Endodermal cell (in vitro differentiated cells): Measurements from ENCODE around the gene NLK. TPM values are rescaled to one million over a fixed set of nuclear protein-coding genes. Genes with fewer than 3 reads are reported as not detected.

ENCODE experiments used
- DNase-seq: peaks from one replicate; pipeline ENCODE4 v3.0.0-alpha.2; 2017
- H3K27ac ChIP-seq: 2 replicates; pipeline ENCODE4 v1.5.1; 2013; ENCODE audit warnings: mild to moderate bottlenecking, low read depth, low read length, moderate library complexity
- H3K27me3 ChIP-seq: 2 replicates; pipeline ENCODE4 v1.6.1; 2013; ENCODE audit warnings: mild to moderate bottlenecking, low read length, moderate library complexity; ENCODE audit not compliant: insufficient read depth, control insufficient read depth, poor library complexity, severe bottlenecking
- H3K36me3 ChIP-seq: 2 replicates; pipeline ENCODE4 v1.7.0; 2013; ENCODE audit warnings: mild to moderate bottlenecking, low read length, moderate library complexity; ENCODE audit not compliant: control insufficient read depth, insufficient read depth
- H3K4me1 ChIP-seq: one replicate; pipeline ENCODE4 v1.7.0; 2013; ENCODE audit warnings: low read length; ENCODE audit not compliant: control insufficient read depth, insufficient read depth
- H3K4me3 ChIP-seq: 2 replicates; pipeline ENCODE4 v1.5.1; 2013; ENCODE audit warnings: mild to moderate bottlenecking, low read length, moderate library complexity
- H3K9ac ChIP-seq: 2 replicates; pipeline ENCODE4 v1.6.1; 2013; ENCODE audit warnings: mild to moderate bottlenecking, low read length, moderate library complexity; ENCODE audit not compliant: poor library complexity, severe bottlenecking; ENCODE audit errors: extremely low read depth
- H3K9me3 ChIP-seq: 2 replicates; pipeline ENCODE4 v1.6.1; 2013; ENCODE audit warnings: mild to moderate bottlenecking, low read length, moderate library complexity; ENCODE audit not compliant: control insufficient read depth
- H3K27ac Mint-ChIP-seq: 2 replicates; pipeline ENCODE4 v1.8.0; 2020; ENCODE audit warnings: mixed read lengths
- H3K27me3 Mint-ChIP-seq: 2 replicates; pipeline ENCODE4 v1.8.0; 2021; ENCODE audit warnings: mild to moderate bottlenecking, mixed read lengths; ENCODE audit not compliant: insufficient read depth
- H3K36me3 Mint-ChIP-seq: 2 replicates; pipeline ENCODE4 v1.8.0; 2020; ENCODE audit warnings: low read depth, mixed read lengths
- H3K4me1 Mint-ChIP-seq: 2 replicates; pipeline ENCODE4 v1.8.0; 2020; ENCODE audit warnings: mixed read lengths
- H3K4me3 Mint-ChIP-seq: 2 replicates; pipeline ENCODE4 v1.8.0; 2020; ENCODE audit warnings: mild to moderate bottlenecking, moderate library complexity, mixed read lengths
- H3K9me3 Mint-ChIP-seq: 2 replicates; pipeline ENCODE4 v1.8.0; 2020; ENCODE audit warnings: mild to moderate bottlenecking, mixed read lengths
- CTCF ChIP-seq: fragments of 200-600 bp; sonication (generic); conservative IDR thresholded peaks from 2 replicates; pipeline ENCODE4 v1.5.0; 2021; ENCODE audit warnings: antibody characterized with exemption, mild to moderate bottlenecking
- WGBS, 2 experiments: methylation state at CpG; one replicate each; pipeline versions ENCODE4 v1.1.5 to v1.1.7; 2013; ENCODE audit warnings: missing lambda C conversion rate in 2 of 2, mixed read lengths in 1 of 2; ENCODE audit not compliant: insufficient coverage in 1 of 2, insufficient read length in 1 of 2; 5-methylcytosine and 5-hydroxymethylcytosine counted together
- total RNA-seq, 2 donors: library from RNA; stranded (reverse); fragmentation: NEBNext Ultra II Directional in 1 of 2; extraction: Animal tissue kit (Norgen Biotek cat#: 25700) in 1 of 2; gene quantifications; 2 replicates in 1 of 2; 3 replicates in 1 of 2; pipeline ENCODE4 v1.2.1, GENCODE V29; 2021

Gene NLK
- total RNA-seq, 2 donors from 2014 or later: 49.2 to 50.3 TPM

GRCh38 chr17:28226563-28227315 lies 184.3 kb downstream of the NLK start:
- DNase-seq: peak; percentile 54
- Histone ChIP-seq H3K36me3 (peaks cover under 1% of the 10 kb centered on the region), H3K4me3 (peak overlapping the region; percentile 85), H3K9me3 (peaks cover 10% of the 10 kb centered on the region), H3K27ac (no peak overlapping the region), H3K4me1 (peaks cover 10% of the 10 kb centered on the region), H3K27me3 (no peaks in the 10 kb centered on the region), H3K9ac (peak overlapping the region; percentile 80)
- 77 to 84% methylated on average over 19 to 28 of the region's 28 CpGs for WGBS, 2 experiments
- TF ChIP-seq CTCF: no peak
- H3K27ac Mint-ChIP-seq: no peak overlapping the region
- H3K27me3 Mint-ChIP-seq: no peaks in the 10 kb centered on the region
- H3K36me3 Mint-ChIP-seq: peaks cover 14% of the 10 kb centered on the region
- peaks cover 29% of the 10 kb centered on the region for H3K4me1 Mint-ChIP-seq
- peak overlapping the region; percentile 79 for H3K4me3 Mint-ChIP-seq
- peaks cover 12% of the 10 kb centered on the region for H3K9me3 Mint-ChIP-seq

- TF ChIP-seq CTCF: peak; percentile 23
- H3K9ac ChIP-seq: peak overlapping the region; percentile 80
- H3K27me3 ChIP-seq: no peaks in the 10 kb centered on the region
- DNase-seq: peak; percentile 100
- H3K4me1 ChIP-seq: peaks cover 10% of the 10 kb centered on the region
- H3K27me3 Mint-ChIP-seq: no peaks in the 10 kb centered on the region
- peak overlapping the region; percentile 79 for H3K4me3 Mint-ChIP-seq
- WGBS, 2 experiments: 3 to 4% methylated on average over 36 to 66 of the region's 66 CpGs
- H3K4me1 Mint-ChIP-seq: peaks cover 29% of the 10 kb centered on the region
- H3K9me3 ChIP-seq: peaks cover 4% of the 10 kb centered on the region
- peak overlapping the region; percentile 55 for H3K27ac ChIP-seq
- peak overlapping the region; percentile 85 for H3K4me3 ChIP-seq
- H3K9me3 Mint-ChIP-seq: peaks cover 5% of the 10 kb centered on the region
- no peaks in the 10 kb centered on the region for H3K36me3 ChIP-seq
- H3K27ac Mint-ChIP-seq: peak overlapping the region; percentile 100
- H3K36me3 Mint-ChIP-seq: peaks cover 8% of the 10 kb centered on the region
Measured at GRCh38 chr17:28227316-28228108, 185.0 kb downstream of the NLK start.

- peak overlapping the region; percentile 80 for H3K9ac ChIP-seq
Measured at GRCh38 chr17:28228109-28228840, 185.8 kb downstream of the NLK start.

More at GRCh38 chr17:28228109-28228840, 185.8 kb downstream of the NLK start:
- DNase-seq: peak; percentile 83
- Histone ChIP-seq H3K4me3 (peak overlapping the region; percentile 85), H3K36me3 (no peaks in the 10 kb centered on the region), H3K27ac (peak overlapping the region; percentile 55), H3K9me3 (no peaks in the 10 kb centered on the region), H3K27me3 (no peaks in the 10 kb centered on the region), H3K4me1 (peaks cover 10% of the 10 kb centered on the region)
- Mint-ChIP-seq H3K27me3 (no peaks in the 10 kb centered on the region), H3K36me3 (peaks cover 4% of the 10 kb centered on the region), H3K4me3 (peak overlapping the region; percentile 79), H3K9me3 (no peaks in the 10 kb centered on the region), H3K4me1 (peaks cover 31% of the 10 kb centered on the region), H3K27ac (peak overlapping the region; percentile 100)
- 7 to 14% methylated on average over 5 to 22 of the region's 22 CpGs for WGBS, 2 experiments
- peak; percentile 71 for TF ChIP-seq CTCF
